Pancreas (tissue), 10 donors: Measurements from ENCODE around the gene AFF3. TPM values are rescaled to one million over a fixed set of nuclear protein-coding genes. Genes with fewer than 3 reads are reported as not detected.

ENCODE experiments used
- ATAC-seq, 4 donors: fragments of 200-7000 bp; cut with Tn5 transposase; one replicate each; pipeline versions ENCODE4 v1.8.0 to v1.9.1; 2020; ENCODE audit warnings: mild to moderate bottlenecking in 4 of 4, moderate library complexity in 4 of 4
- DNase-seq, 6 donors: peaks; one replicate each; pipeline ENCODE4 v3.0.0-alpha.2; 2020
- FAIRE-seq: peaks from 2 replicates; lab custom pipeline; 2012; peaks lifted over from hg19 to GRCh38; lab: Jason Lieb, UNC
- H3K27ac ChIP-seq, 4 donors: fragments of 200-600 bp; sonication (generic); 1 replicate in 3 of 4; 2 replicates in 1 of 4; pipeline versions ENCODE4 v1.5.0 to v1.8.0; 2020
- H3K27me3 ChIP-seq, 4 donors: fragments of 200-600 bp; one replicate each; pipeline ENCODE4 v1.8.0; 2021
- H3K36me3 ChIP-seq, 3 donors: fragments of 200-600 bp; sonication (generic) in 1 of 3; one replicate each; pipeline versions ENCODE4 v1.5.0 to v1.8.0; 2020 to 2021
- H3K4me1 ChIP-seq, 3 donors: fragments of 200-600 bp; one replicate each; pipeline ENCODE4 v1.8.0; 2021
- H3K4me3 ChIP-seq, 4 donors: fragments of 200-600 bp; sonication (generic) in 2 of 4; one replicate each; pipeline versions ENCODE4 v1.5.0 to v1.8.0; 2020 to 2021
- H3K9me3 ChIP-seq, 4 donors: fragments of 200-600 bp; one replicate each; pipeline ENCODE4 v1.8.0; 2021
- WGBS, 2 donors: extraction: QIAGEN DNeasy Blood & Tissue Kit; methylation state at CpG; one replicate each; pipeline ENCODE4 v1.1.7; 2013; 5-methylcytosine and 5-hydroxymethylcytosine counted together
- intact Hi-C, 3 donors: fragments of 100-400 bp; cut with DNase I; formaldehyde crosslinking; loops; one replicate each; pipeline versions ENCODE4 v1.11.1 to v1.14.2; 2022
- polyA plus RNA-seq, 2 donors: library from polyadenylated mRNA; stranded (reverse); fragments of 200-250 nt; gene quantifications; one replicate each; pipeline ENCODE4 v1.2.3, GENCODE V29; 2013
- total RNA-seq, 6 donors: library from RNA; stranded (reverse); fragmentation: NEBNext Ultra II Directional in 4 of 6; extraction: Animal tissue kit (Norgen Biotek cat#: 25700) in 4 of 6; gene quantifications; one replicate each; pipeline versions ENCODE4 v1.2.1 to v1.2.4, GENCODE V29; 2021 to 2023
- TF ChIP-seq, protein P1 (sequence below), 4 donors: fragments of 200-600 bp; sonication (generic) in 3 of 4; IDR thresholded peaks; one replicate each; pipeline versions ENCODE4 v1.5.0 to v1.8.0; 2021; ENCODE audit warnings: antibody characterized with exemption in 4 of 4
- donor health status: healthy with polysubstance abuse.
- donor health status: DM: no; HTN: no; CAD: no; lungs with moderate emphysema.
- donor health status: DM: no; HTN: no; CAD: no.
- donor health status: control.
- donor health status: control.
- donor health status: Bipolar disorder and iron deficiency.
- donor health status: DM: yes; HTN: yes; CAD: no.
- donor health status: DM: no; HTN: no; CAD: no.
- donor health status: DM: no; HTN: no; CAD: no.
- donor health status: DM: yes; HTN: yes; CAD: no.

The AFF3 gene
- total and polyA plus RNA-seq, 8 donors = 0.19 to 1.1 (median 0.54) TPM

DNA sequence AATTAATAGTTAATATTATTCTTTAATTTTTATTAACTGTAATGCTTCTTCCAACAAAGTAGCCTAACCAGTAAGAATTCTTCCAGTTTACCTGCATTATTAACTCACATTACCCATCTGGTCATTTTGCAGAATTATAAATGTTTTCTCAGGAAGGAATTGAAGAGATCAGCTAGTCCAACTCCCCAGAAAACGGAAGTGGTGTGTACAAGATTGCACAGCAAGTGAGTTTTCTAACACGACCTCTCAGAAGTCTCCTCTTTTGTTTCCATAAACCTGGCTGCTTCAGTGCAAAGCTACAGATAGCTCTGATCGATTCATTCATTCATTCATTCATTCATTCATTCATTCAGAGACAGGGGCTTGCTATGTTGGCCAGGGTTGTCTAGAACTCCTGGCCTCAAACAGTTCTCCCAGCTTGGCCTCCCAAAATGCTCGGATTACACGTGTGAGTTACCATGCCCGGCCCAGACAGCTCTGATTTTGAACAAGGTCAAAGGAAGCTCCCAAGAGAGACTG lies 523.8 kb downstream of the AFF3 start:
- Histone ChIP-seq H3K4me1 (no peaks in the 10 kb centered on the region), H3K9me3 (no peaks in the 10 kb centered on the region), H3K27ac (no peak overlapping the region), H3K4me3 (no peak overlapping the region), H3K27me3 (no peaks in the 10 kb centered on the region), H3K36me3 (no peaks in the 10 kb centered on the region)
- WGBS, 2 donors = 64% methylated on average over 6 of the region's 6 CpGs
- DNase-seq (no peak), FAIRE-seq (no peak), ATAC-seq (no peak)
- TF ChIP-seq, protein P1, sequence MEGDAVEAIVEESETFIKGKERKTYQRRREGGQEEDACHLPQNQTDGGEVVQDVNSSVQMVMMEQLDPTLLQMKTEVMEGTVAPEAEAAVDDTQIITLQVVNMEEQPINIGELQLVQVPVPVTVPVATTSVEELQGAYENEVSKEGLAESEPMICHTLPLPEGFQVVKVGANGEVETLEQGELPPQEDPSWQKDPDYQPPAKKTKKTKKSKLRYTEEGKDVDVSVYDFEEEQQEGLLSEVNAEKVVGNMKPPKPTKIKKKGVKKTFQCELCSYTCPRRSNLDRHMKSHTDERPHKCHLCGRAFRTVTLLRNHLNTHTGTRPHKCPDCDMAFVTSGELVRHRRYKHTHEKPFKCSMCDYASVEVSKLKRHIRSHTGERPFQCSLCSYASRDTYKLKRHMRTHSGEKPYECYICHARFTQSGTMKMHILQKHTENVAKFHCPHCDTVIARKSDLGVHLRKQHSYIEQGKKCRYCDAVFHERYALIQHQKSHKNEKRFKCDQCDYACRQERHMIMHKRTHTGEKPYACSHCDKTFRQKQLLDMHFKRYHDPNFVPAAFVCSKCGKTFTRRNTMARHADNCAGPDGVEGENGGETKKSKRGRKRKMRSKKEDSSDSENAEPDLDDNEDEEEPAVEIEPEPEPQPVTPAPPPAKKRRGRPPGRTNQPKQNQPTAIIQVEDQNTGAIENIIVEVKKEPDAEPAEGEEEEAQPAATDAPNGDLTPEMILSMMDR (IDR thresholded peaks at IDR 0.05) = no peak
- intact Hi-C loops = no loop called here

DNA sequence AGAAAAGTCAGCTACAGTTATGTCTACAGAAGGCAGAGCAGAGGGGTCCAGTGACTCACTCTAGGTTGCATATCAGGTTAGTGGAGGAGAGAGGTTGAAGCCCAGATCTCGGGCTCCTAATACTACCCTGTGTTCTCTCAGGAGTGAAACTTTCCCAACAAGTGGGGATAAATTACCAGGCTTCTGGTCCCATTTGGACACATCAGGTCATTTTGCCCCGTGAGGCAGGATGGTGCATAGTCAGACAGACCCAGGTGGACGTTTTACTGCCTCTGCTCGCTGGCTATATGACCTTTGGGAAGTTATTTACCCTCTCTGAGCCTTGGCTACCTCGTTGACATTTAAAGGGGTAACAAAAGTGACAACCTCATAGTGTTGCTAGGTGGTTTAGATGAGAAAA lies 524.6 kb downstream of the AFF3 start:
- no peak overlapping the region for H3K4me3 ChIP-seq
- DNase-seq (no peak), ATAC-seq (no peak), FAIRE-seq (no peak)
- H3K27me3 ChIP-seq = no peaks in the 10 kb centered on the region
- H3K27ac ChIP-seq = no peak overlapping the region
- no peaks in the 10 kb centered on the region for H3K36me3 ChIP-seq
- H3K9me3 ChIP-seq = no peaks in the 10 kb centered on the region
- intact Hi-C loops = no loop called here
- WGBS, 2 donors = 73 to 77% methylated on average over 5 of the region's 5 CpGs
- TF ChIP-seq, protein P1 (IDR thresholded peaks at IDR 0.05) = no peak
- H3K4me1 ChIP-seq = no peaks in the 10 kb centered on the region

DNA sequence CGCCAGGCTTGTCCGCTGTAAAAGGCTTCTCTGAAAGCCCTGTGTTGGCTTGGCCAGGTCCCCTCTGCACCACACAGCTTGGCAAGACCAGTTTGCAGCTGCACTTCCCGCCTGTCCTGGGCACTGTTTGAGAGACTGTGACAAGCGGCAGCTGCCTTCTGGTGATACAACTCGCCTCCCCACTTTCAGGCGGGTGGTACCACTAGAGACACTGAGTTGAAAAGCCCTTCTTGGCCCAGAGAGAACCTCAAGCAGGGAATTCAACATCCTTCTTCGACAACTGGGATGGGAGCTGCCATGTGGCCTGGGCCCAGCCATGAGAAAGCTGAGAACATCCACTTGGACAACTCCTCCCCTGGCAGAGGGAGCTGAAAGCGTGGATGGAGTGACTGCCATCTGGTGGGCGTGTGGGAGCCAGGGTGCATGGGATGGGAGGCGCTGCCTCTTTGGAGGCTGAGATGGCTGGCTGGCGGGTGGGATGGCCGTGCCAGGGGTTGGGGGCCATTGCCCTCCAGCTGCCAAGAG lies 527.1 kb downstream of the AFF3 start:
- DNase-seq (no peak), FAIRE-seq (no peak), ATAC-seq (no peak)
- no peaks in the 10 kb centered on the region for H3K36me3 ChIP-seq
- TF ChIP-seq, protein P1 (IDR thresholded peaks at IDR 0.05) = no peak
- intact Hi-C loops = no loop called here
- H3K4me1 ChIP-seq = no peaks in the 10 kb centered on the region
- 90 to 91% methylated on average over 12 of the region's 12 CpGs for WGBS, 2 donors
- H3K27me3 ChIP-seq = no peaks in the 10 kb centered on the region
- H3K4me3 ChIP-seq = no peak overlapping the region
- no peak overlapping the region for H3K27ac ChIP-seq
- H3K9me3 ChIP-seq = no peaks in the 10 kb centered on the region

DNA sequence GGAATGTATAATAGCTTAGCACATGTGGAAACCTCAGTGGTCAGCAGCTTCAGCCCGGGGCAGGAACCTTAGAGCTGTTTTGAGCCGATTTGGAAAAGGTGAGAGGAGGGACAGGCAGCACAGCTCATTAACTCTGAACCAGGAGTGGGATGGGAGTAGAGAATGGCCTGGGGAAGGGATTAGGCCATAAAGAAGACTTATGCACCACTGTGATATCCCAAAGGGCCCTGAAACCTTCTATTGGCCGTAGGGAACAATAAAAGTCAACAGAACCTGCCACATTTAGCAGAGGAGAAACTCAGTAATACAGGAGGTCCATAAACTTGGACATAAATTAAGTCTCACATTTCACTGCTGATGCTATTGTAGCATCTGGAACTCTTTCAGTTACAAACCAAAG lies 528.4 kb downstream of the AFF3 start:
- Histone ChIP-seq H3K9me3 (no peaks in the 10 kb centered on the region), H3K4me1 (no peaks in the 10 kb centered on the region), H3K27ac (no peak overlapping the region), H3K27me3 (no peaks in the 10 kb centered on the region), H3K4me3 (no peak overlapping the region), H3K36me3 (no peaks in the 10 kb centered on the region)
- WGBS, 2 donors = 75 to 82% methylated on average over 3 of the region's 3 CpGs
- no peak for ATAC-seq
- TF ChIP-seq, protein P1 (IDR thresholded peaks at IDR 0.05) = no peak
- intact Hi-C loops = no loop called here
- no peak for DNase-seq
- FAIRE-seq = no peak

DNA sequence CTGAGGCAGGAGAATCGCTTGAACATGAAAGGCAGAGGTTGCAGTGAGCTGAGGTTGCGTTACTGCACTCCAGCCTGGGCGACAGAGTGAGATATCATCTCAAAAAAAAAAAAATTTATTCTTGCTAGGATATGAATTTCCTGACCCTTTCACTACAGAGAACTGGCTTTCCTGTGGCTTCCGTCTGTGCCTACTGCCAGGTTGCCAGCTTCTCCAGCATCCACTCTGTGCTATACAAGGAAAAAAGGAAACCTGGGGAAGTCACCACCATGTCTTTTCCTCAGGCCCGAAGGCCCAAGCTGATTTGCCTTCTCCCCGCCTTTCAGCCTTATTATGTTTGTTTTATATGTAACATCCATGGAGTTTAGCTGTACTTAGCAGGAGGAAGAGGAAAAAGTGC lies 530.6 kb downstream of the AFF3 start:
- Histone ChIP-seq H3K27me3 (no peaks in the 10 kb centered on the region), H3K36me3 (no peaks in the 10 kb centered on the region), H3K4me1 (no peaks in the 10 kb centered on the region), H3K27ac (no peak overlapping the region), H3K4me3 (no peak overlapping the region), H3K9me3 (no peaks in the 10 kb centered on the region)
- intact Hi-C loops = no loop called here
- no peak for FAIRE-seq
- 90 to 91% methylated on average over 6 of the region's 6 CpGs for WGBS, 2 donors
- DNase-seq = no peak
- no peak for ATAC-seq
- TF ChIP-seq, protein P1 (IDR thresholded peaks at IDR 0.05) = no peak
